Measurements from ENCODE around the gene PPP6R3.

Gene PPP6R3

GRCh38 chr11:68480852-68481510 is 20.4 kb downstream of the PPP6R3 start:
- Histone ChIP-seq H3K9me3 (ENCODE audit: control insufficient read depth, insufficient read depth, low read length) (no peaks in the 10 kb centered on the region), H3K4me1 (ENCODE audit: control insufficient read depth, insufficient read depth, low read length) (peaks cover 13% of the 10 kb centered on the region), H3K9ac (ENCODE audit: low read depth, low read length) (no peak overlapping the region), H3K36me3 (ENCODE audit: control insufficient read depth, insufficient read depth, low read length) (no peaks in the 10 kb centered on the region), H3K27me3 (ENCODE audit: control insufficient read depth, insufficient read depth, low read length) (no peaks in the 10 kb centered on the region), H3K4me3 (ENCODE audit: low read depth, low read length) (no peak overlapping the region)

DNA sequence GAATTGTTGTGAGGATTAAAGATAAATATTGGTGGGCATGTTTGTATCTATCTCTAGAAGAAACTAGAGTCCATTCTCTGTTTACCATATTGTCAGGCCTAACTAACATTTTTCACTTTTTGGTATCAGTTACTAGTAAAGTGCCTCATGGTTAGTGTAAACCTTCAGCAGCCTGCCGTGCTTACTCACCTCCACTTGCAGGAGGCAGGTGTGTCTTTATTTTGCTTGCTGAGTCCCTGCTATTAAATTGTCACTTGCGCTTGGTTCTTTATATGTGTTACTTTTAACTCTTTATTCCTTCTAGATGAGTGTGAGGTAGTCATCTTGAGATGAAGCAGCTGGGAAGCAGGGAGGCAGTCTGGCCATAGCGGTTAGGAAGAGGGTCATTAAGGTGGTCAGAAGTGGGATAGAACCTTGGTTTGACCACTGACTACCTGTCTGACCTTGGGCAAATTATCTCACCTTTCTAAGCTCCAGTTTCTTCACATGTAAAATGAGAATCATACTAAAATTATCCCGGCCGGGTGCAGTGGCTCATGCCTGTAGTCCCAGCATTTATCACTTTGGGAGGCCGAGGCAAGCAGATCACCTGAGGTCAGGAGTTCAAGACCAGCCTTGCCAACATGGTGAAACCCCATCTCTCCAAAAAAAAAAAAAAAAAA is 21.2 kb downstream of the PPP6R3 start:
- H3K27me3 ChIP-seq (ENCODE audit: control insufficient read depth, insufficient read depth, low read length) = no peaks in the 10 kb centered on the region
- H3K4me3 ChIP-seq (ENCODE audit: low read depth, low read length) = no peak overlapping the region
- H3K9me3 ChIP-seq (ENCODE audit: control insufficient read depth, insufficient read depth, low read length) = no peaks in the 10 kb centered on the region
- no peak overlapping the region for H3K9ac ChIP-seq (ENCODE audit: low read depth, low read length)
- no peaks in the 10 kb centered on the region for H3K36me3 ChIP-seq (ENCODE audit: control insufficient read depth, insufficient read depth, low read length)
- peaks cover 13% of the 10 kb centered on the region for H3K4me1 ChIP-seq (ENCODE audit: control insufficient read depth, insufficient read depth, low read length)

GRCh38 chr11:68488623-68489022 is 28.1 kb downstream of the PPP6R3 start:
- H3K27me3 ChIP-seq (ENCODE audit: control insufficient read depth, insufficient read depth, low read length) = no peaks in the 10 kb centered on the region
- no peak overlapping the region for H3K4me3 ChIP-seq (ENCODE audit: low read depth, low read length)
- H3K9me3 ChIP-seq (ENCODE audit: control insufficient read depth, insufficient read depth, low read length) = no peaks in the 10 kb centered on the region
- H3K9ac ChIP-seq (ENCODE audit: low read depth, low read length) = no peak overlapping the region
- no peaks in the 10 kb centered on the region for H3K36me3 ChIP-seq (ENCODE audit: control insufficient read depth, insufficient read depth, low read length)
- peaks cover 3% of the 10 kb centered on the region for H3K4me1 ChIP-seq (ENCODE audit: control insufficient read depth, insufficient read depth, low read length)

- Histone ChIP-seq H3K36me3 (ENCODE audit: control insufficient read depth, insufficient read depth, low read length) (no peaks in the 10 kb centered on the region), H3K4me1 (ENCODE audit: control insufficient read depth, insufficient read depth, low read length) (peaks cover 12% of the 10 kb centered on the region), H3K4me3 (ENCODE audit: low read depth, low read length) (no peak overlapping the region), H3K27me3 (ENCODE audit: control insufficient read depth, insufficient read depth, low read length) (no peaks in the 10 kb centered on the region), H3K9ac (ENCODE audit: low read depth, low read length) (no peak overlapping the region), H3K9me3 (ENCODE audit: control insufficient read depth, insufficient read depth, low read length) (no peaks in the 10 kb centered on the region)
These were observed 34.7 kb downstream of the PPP6R3 start for GRCh38 chr11:68495220-68495729.

DNA sequence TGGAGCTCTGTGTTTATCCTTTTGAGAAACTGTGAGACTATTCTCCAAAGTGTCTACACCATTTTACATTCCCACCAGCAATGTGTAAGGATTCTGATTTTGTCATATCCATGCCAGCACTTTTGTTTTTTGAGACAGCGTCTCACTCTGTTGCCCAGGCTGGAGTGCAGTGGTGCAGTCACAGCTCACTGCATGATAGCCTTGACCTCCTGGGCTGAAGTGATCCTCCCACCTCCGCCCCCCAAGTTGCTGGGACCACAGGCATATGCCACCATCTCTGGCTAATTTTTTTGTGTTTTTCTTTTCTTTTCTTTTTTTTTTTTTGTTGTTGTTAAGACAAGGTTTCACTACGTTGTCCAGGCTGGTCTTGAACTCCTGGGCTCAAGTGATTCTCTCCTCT is 35.3 kb downstream of the PPP6R3 start:
- no peak overlapping the region for H3K9ac ChIP-seq (ENCODE audit: low read depth, low read length)
- no peak overlapping the region for H3K4me3 ChIP-seq (ENCODE audit: low read depth, low read length)
- no peaks in the 10 kb centered on the region for H3K9me3 ChIP-seq (ENCODE audit: control insufficient read depth, insufficient read depth, low read length)
- H3K4me1 ChIP-seq (ENCODE audit: control insufficient read depth, insufficient read depth, low read length) = peaks cover 12% of the 10 kb centered on the region
- H3K27me3 ChIP-seq (ENCODE audit: control insufficient read depth, insufficient read depth, low read length) = no peaks in the 10 kb centered on the region
- no peaks in the 10 kb centered on the region for H3K36me3 ChIP-seq (ENCODE audit: control insufficient read depth, insufficient read depth, low read length)

- Histone ChIP-seq H3K4me1 (ENCODE audit: control insufficient read depth, insufficient read depth, low read length) (peaks cover 12% of the 10 kb centered on the region), H3K9me3 (ENCODE audit: control insufficient read depth, insufficient read depth, low read length) (no peaks in the 10 kb centered on the region), H3K36me3 (ENCODE audit: control insufficient read depth, insufficient read depth, low read length) (no peaks in the 10 kb centered on the region), H3K9ac (ENCODE audit: low read depth, low read length) (no peak overlapping the region), H3K27me3 (ENCODE audit: control insufficient read depth, insufficient read depth, low read length) (no peaks in the 10 kb centered on the region), H3K4me3 (ENCODE audit: low read depth, low read length) (no peak overlapping the region)
These were observed 37.2 kb downstream of the PPP6R3 start for GRCh38 chr11:68497761-68498160.

- Histone ChIP-seq H3K4me3 (ENCODE audit: low read depth, low read length) (no peak overlapping the region), H3K4me1 (ENCODE audit: control insufficient read depth, insufficient read depth, low read length) (peaks cover 14% of the 10 kb centered on the region), H3K9ac (ENCODE audit: low read depth, low read length) (no peak overlapping the region), H3K9me3 (ENCODE audit: control insufficient read depth, insufficient read depth, low read length) (no peaks in the 10 kb centered on the region), H3K27me3 (ENCODE audit: control insufficient read depth, insufficient read depth, low read length) (no peaks in the 10 kb centered on the region), H3K36me3 (ENCODE audit: control insufficient read depth, insufficient read depth, low read length) (no peaks in the 10 kb centered on the region)
These were observed 37.8 kb downstream of the PPP6R3 start for GRCh38 chr11:68498321-68498720.

DNA sequence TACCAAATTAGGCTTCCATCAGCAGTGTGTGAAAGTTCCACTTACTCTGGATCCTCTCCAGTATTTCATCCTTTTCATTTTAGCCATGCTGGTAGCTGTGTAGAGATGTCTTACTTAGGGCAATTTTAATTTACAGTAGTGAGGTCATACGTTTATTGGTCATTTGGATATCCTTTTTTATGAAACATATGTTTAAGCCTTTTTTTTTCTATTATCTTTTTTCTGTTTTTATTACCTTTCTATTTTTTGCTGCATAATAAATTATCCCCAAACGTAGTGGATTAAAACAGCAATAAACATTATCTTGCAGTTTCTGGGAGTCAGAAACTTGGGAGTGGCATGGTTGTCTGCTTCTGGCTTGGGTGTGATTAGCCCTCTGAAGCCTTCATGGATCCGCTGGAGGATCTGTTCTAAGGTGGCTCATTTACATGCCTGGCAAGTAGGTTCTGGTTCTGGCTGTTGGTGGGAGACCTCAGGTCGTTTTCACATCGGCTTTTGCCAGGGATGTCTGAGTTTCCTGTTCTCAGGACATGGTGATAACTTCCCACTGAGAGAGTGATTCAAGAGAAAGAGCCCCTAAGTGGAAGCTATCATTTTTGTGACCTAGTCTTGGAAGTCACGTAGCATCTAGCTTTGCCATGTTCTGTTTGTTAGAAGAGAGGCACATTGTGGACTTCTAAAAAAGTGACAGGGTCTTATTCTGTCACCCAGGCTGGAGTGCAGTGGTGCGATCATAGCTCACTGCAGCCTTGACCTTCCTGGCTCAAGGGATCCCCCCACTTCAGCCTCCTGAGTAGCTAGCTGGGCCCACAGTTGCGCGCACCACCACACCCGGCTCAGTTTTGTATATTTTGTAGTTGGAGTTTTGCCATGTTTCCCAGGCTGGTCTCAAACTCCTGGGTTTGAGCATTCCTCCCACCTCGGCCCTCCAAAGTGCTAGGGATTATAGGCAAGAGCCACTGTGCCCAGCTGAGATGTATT is 38.6 kb downstream of the PPP6R3 start:
- no peak overlapping the region for H3K4me3 ChIP-seq (ENCODE audit: low read depth, low read length)
- H3K9ac ChIP-seq (ENCODE audit: low read depth, low read length) = no peak overlapping the region
- H3K4me1 ChIP-seq (ENCODE audit: control insufficient read depth, insufficient read depth, low read length) = peaks cover 16% of the 10 kb centered on the region
- H3K9me3 ChIP-seq (ENCODE audit: control insufficient read depth, insufficient read depth, low read length) = no peaks in the 10 kb centered on the region
- no peaks in the 10 kb centered on the region for H3K27me3 ChIP-seq (ENCODE audit: control insufficient read depth, insufficient read depth, low read length)
- no peaks in the 10 kb centered on the region for H3K36me3 ChIP-seq (ENCODE audit: control insufficient read depth, insufficient read depth, low read length)

GRCh38 chr11:68500206-68500605 is 39.7 kb downstream of the PPP6R3 start:
- Histone ChIP-seq H3K4me3 (ENCODE audit: low read depth, low read length) (no peak overlapping the region), H3K9ac (ENCODE audit: low read depth, low read length) (no peak overlapping the region), H3K4me1 (ENCODE audit: control insufficient read depth, insufficient read depth, low read length) (peaks cover 16% of the 10 kb centered on the region)

GRCh38 chr11:68501813-68502212 is 41.3 kb downstream of the PPP6R3 start:
- H3K9ac ChIP-seq (ENCODE audit: low read depth, low read length) = no peak overlapping the region
- H3K9me3 ChIP-seq (ENCODE audit: control insufficient read depth, insufficient read depth, low read length) = no peaks in the 10 kb centered on the region

More at GRCh38 chr11:68500206-68500605, 39.7 kb downstream of the PPP6R3 start:
- no peaks in the 10 kb centered on the region for H3K36me3 ChIP-seq (ENCODE audit: control insufficient read depth, insufficient read depth, low read length)
- no peaks in the 10 kb centered on the region for H3K27me3 ChIP-seq (ENCODE audit: control insufficient read depth, insufficient read depth, low read length)
- H3K9me3 ChIP-seq (ENCODE audit: control insufficient read depth, insufficient read depth, low read length) = no peaks in the 10 kb centered on the region

GRCh38 chr11:68503251-68503687 is 42.7 kb downstream of the PPP6R3 start:
- Histone ChIP-seq H3K4me3 (ENCODE audit: low read depth, low read length) (no peak overlapping the region), H3K9ac (ENCODE audit: low read depth, low read length) (no peak overlapping the region)

More at GRCh38 chr11:68501813-68502212, 41.3 kb downstream of the PPP6R3 start:
- Histone ChIP-seq H3K27me3 (ENCODE audit: control insufficient read depth, insufficient read depth, low read length) (no peaks in the 10 kb centered on the region), H3K36me3 (ENCODE audit: control insufficient read depth, insufficient read depth, low read length) (no peaks in the 10 kb centered on the region), H3K4me1 (ENCODE audit: control insufficient read depth, insufficient read depth, low read length) (peaks cover 19% of the 10 kb centered on the region), H3K4me3 (ENCODE audit: low read depth, low read length) (no peak overlapping the region)

More at GRCh38 chr11:68503251-68503687, 42.7 kb downstream of the PPP6R3 start:
- Histone ChIP-seq H3K9me3 (ENCODE audit: control insufficient read depth, insufficient read depth, low read length) (no peaks in the 10 kb centered on the region), H3K27me3 (ENCODE audit: control insufficient read depth, insufficient read depth, low read length) (no peaks in the 10 kb centered on the region), H3K4me1 (ENCODE audit: control insufficient read depth, insufficient read depth, low read length) (peaks cover 19% of the 10 kb centered on the region), H3K36me3 (ENCODE audit: control insufficient read depth, insufficient read depth, low read length) (no peaks in the 10 kb centered on the region)

Measured in iPS-15b (cell line).